ENCODE results near the gene APBA1. TPM values are rescaled to one million over a fixed set of nuclear protein-coding genes. Genes with fewer than 3 reads are reported as not detected.

APBA1 gene
- total and polyA plus RNA-seq, 2 of the 8 experiments (the other 6 are each of a cell fraction or from before 2014, with no cell fraction given), result 0.36 to 0.60 TPM

DNA sequence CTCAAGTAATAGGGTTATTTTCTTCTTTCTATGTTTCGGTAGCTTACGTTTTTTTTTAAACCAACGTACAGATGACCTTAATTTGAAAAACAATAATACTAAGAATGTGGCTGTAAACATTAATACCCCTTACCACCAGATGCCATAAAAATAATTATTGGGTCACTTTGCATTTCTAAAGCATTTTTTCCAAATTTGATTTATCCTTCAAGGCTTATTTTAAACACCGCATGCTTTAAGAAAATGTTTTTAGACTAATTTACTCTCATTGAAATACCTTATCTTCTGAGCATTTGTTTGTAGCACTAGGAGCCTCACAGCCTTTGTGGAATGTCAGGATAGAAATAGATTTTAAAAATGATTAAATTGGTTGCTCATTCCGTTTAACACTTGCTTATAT, 5.8 kb upstream of the APBA1 start:
- no peaks in the 10 kb centered on the region for H3K9me3 ChIP-seq (ENCODE audit: insufficient read depth in 2 of 2, low read depth in 1 of 2, low read length in 1 of 2)
- H3K9ac ChIP-seq (replicated peaks in 1 of 4; ENCODE audit: extremely low read depth in 1 of 4, low read depth in 3 of 4, low read length in 3 of 4), result no peak overlapping the region
- no peak overlapping the region for H2BK120ac ChIP-seq (replicated peaks; ENCODE audit: low read depth, low read length)
- no peaks in the 10 kb centered on the region for H3K36me3 ChIP-seq (ENCODE audit: control insufficient read depth in 2 of 4, insufficient read depth in 4 of 4, low read length in 3 of 4)
- 80% methylated on average over 5 of the region's 5 CpGs; no CpG with 5 or more reads in 1 of the 2 experiments for WGBS, 2 experiments (ENCODE audit: extremely low coverage in 1 of 2, insufficient coverage in 1 of 2, insufficient read length in 1 of 2, insufficient replicate concordance in 2 of 2, low coverage in 1 of 2, low lambda C conversion rate in 2 of 2, missing lambda C conversion rate in 1 of 2)
- no peak overlapping the region for H2BK15ac ChIP-seq (ENCODE audit: low read length)
- H3K4me1 ChIP-seq (replicated peaks in 1 of 4; ENCODE audit: control insufficient read depth in 3 of 4, insufficient read depth in 4 of 4, low read length in 3 of 4), result peaks cover 0 to 4% (median under 1%) of the 10 kb centered on the region in 4 experiments; a peak in 1 of 7 replicates
- H3K4ac ChIP-seq (replicated peaks; ENCODE audit: insufficient read length, low read depth, low read length), result no peak overlapping the region
- ChIA-PET POLR2A (ENCODE audit: partially characterized antibody) (no interaction called here), CTCF (ENCODE audit: partially characterized antibody) (interaction anchor here (0.6 to 1.4 kb wide), 4 partner anchors 81 to 251 kb away, joined by 3 read pairs; no protein-coding TSS in a partner anchor)
- no peak overlapping the region for H2BK12ac ChIP-seq (ENCODE audit: low read depth, low read length)
- FAIRE-seq (no peak), DNase-seq (ENCODE audit: low read depth in 1 of 2, low spot score in 2 of 2) (no peak)
- no peak overlapping the region for H2AFZ ChIP-seq (ENCODE audit: low read length)
- no peaks in the 10 kb centered on the region for H4K20me1 ChIP-seq (replicated peaks in 1 of 2; ENCODE audit: control insufficient read depth in 1 of 2, insufficient read depth in 2 of 2, low read length in 2 of 2)
- no peak overlapping the region for H2BK5ac ChIP-seq (ENCODE audit: low read depth, low read length)
- TF ChIP-seq PHF8 (conservative IDR thresholded peaks at IDR 0.05; ENCODE audit: low read depth, low read length) (no peak), YY1 (IDR thresholded peaks at IDR 0.05; ENCODE audit: low read depth, low read length) (no peak), CEBPB (IDR thresholded peaks at IDR 0.05; ENCODE audit: low read depth, low read length) (no peak)
- H4K5ac ChIP-seq (ENCODE audit: insufficient read length, low read depth, low read length), result no peak overlapping the region
- no peaks in the 10 kb centered on the region for H3K23me2 ChIP-seq (ENCODE audit: low read depth, low read length)
- H3K18ac ChIP-seq (ENCODE audit: extremely low read depth, low read length), result no peak overlapping the region
- no peak overlapping the region for H3K27ac ChIP-seq (ENCODE audit: low read depth, low read length)
- H3K14ac ChIP-seq (ENCODE audit: insufficient read length), result no peak overlapping the region
- H3K27me3 ChIP-seq (replicated peaks in 1 of 4; ENCODE audit: control insufficient read depth in 3 of 4, extremely low read depth in 1 of 4, insufficient read depth in 3 of 4, low read length in 3 of 4), result no peaks in the 10 kb centered on the region
- H3K23ac ChIP-seq (ENCODE audit: insufficient read length), result no peak overlapping the region
- H2AK5ac ChIP-seq (ENCODE audit: low read depth, low read length), result no peak overlapping the region
- H3K4me2 ChIP-seq (ENCODE audit: insufficient read depth in 1 of 2, low read depth in 2 of 2, low read length in 2 of 2), result no peak overlapping the region
- no peak overlapping the region for H4K8ac ChIP-seq (ENCODE audit: extremely low read depth, insufficient read depth, low read length)
- H3K79me2 ChIP-seq (ENCODE audit: control insufficient read depth in 1 of 2, insufficient read depth in 2 of 2, low read length in 2 of 2), result no peaks in the 10 kb centered on the region; a peak in 1 of 4 replicates
- H2BK20ac ChIP-seq (ENCODE audit: low read length), result no peak overlapping the region
- H3K4me3 ChIP-seq (ENCODE audit: extremely low read depth in 1 of 4, insufficient read depth in 2 of 4, low read depth in 3 of 4, low read length in 4 of 4), result no peak overlapping the region
- no peak overlapping the region for H4K91ac ChIP-seq (replicated peaks; ENCODE audit: insufficient read length, low read length)
- no peaks in the 10 kb centered on the region for H3K79me1 ChIP-seq (ENCODE audit: low read depth, low read length)
- H3K56ac ChIP-seq (replicated peaks; ENCODE audit: insufficient read length, low read depth, low read length), result no peak overlapping the region

All from H1 (cell line).